ENCODE results near the gene EMP2.

EMP2 gene

DNA sequence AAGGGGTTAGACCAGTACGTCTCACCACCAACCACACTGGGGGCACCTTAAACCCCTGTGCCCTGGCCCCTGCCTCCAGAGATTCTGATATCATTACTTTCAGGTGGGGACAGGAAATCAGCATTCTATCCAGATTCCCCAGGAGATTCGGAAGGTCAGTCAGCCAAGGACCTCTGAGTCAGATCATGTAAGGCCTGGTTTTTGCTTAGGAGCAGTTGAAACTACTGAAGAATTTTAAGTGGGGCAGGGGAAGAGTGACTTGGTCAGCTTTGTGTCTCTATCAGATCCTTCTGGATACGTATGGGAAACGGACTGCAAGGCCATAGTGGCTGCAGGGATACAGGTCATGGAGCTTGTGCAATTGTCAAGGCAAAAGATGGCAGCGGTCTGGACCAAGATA, 9.0 kb downstream of the EMP2 start:
- H3K27me3 ChIP-seq (ENCODE audit: insufficient read depth, poor library complexity, severe bottlenecking): no peaks in the 10 kb centered on the region
- DNase-seq (ENCODE audit: low spot score) (no peak), ATAC-seq (ENCODE audit: low read depth) (no peak)
- H3K4me3 ChIP-seq (ENCODE audit: severe bottlenecking): no peak overlapping the region
- TF ChIP-seq CTCF (IDR thresholded peaks at IDR 0.05; ENCODE audit: poor library complexity, severe bottlenecking): no peak
- H3K36me3 ChIP-seq (ENCODE audit: low read depth): peaks cover 3% of the 10 kb centered on the region; the same call in 1 of the 2 replicates
- H3K4me1 ChIP-seq (ENCODE audit: insufficient read depth, poor library complexity, severe bottlenecking): no peaks in the 10 kb centered on the region
- no peak overlapping the region for H3K27ac ChIP-seq (ENCODE audit: poor library complexity, severe bottlenecking)
- H3K9me3 ChIP-seq (ENCODE audit: severe bottlenecking): no peaks in the 10 kb centered on the region

DNA sequence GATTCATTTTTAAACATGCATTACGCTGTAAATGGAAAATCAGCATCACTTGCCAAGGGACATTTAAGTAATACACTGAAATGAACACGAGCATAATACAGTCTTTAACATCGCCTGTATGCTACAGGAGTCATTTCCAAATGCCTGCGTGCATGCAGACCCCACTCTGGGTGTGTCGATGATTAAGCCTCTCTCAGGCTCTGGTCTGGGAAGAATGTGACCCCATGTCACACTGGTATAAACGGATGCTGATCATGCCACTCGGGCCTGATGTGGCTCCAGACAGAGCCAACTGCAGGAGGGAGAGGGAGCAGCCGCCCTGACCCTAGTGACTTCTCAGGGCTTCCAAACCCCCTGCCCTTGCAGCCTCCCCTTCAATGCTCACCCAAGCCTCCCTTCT, 10.8 kb downstream of the EMP2 start:
- TF ChIP-seq CTCF (IDR thresholded peaks at IDR 0.05; ENCODE audit: poor library complexity, severe bottlenecking): no peak
- Histone ChIP-seq H3K4me3 (ENCODE audit: severe bottlenecking) (no peak overlapping the region), H3K27me3 (ENCODE audit: insufficient read depth, poor library complexity, severe bottlenecking) (no peaks in the 10 kb centered on the region), H3K27ac (ENCODE audit: poor library complexity, severe bottlenecking) (no peak overlapping the region), H3K9me3 (ENCODE audit: severe bottlenecking) (no peaks in the 10 kb centered on the region), H3K4me1 (ENCODE audit: insufficient read depth, poor library complexity, severe bottlenecking) (no peaks in the 10 kb centered on the region), H3K36me3 (ENCODE audit: low read depth) (peaks cover 3% of the 10 kb centered on the region; the same call in 1 of the 2 replicates)
- ATAC-seq (ENCODE audit: low read depth) (no peak), DNase-seq (ENCODE audit: low spot score) (no peak)

- Histone ChIP-seq H3K36me3 (ENCODE audit: low read depth) (peaks cover 3% of the 10 kb centered on the region; the same call in 1 of the 2 replicates), H3K4me1 (ENCODE audit: insufficient read depth, poor library complexity, severe bottlenecking) (no peaks in the 10 kb centered on the region), H3K9me3 (ENCODE audit: severe bottlenecking) (no peaks in the 10 kb centered on the region), H3K27ac (ENCODE audit: poor library complexity, severe bottlenecking) (no peak overlapping the region), H3K4me3 (ENCODE audit: severe bottlenecking) (no peak overlapping the region), H3K27me3 (ENCODE audit: insufficient read depth, poor library complexity, severe bottlenecking) (no peaks in the 10 kb centered on the region)
- no peak for TF ChIP-seq CTCF (IDR thresholded peaks at IDR 0.05; ENCODE audit: poor library complexity, severe bottlenecking)
- DNase-seq (ENCODE audit: low spot score) (no peak), ATAC-seq (ENCODE audit: low read depth) (no peak)
These were observed 13.8 kb downstream of the EMP2 start for GRCh38 chr16:10566613-10567012.

- no peak for TF ChIP-seq CTCF (IDR thresholded peaks at IDR 0.05; ENCODE audit: poor library complexity, severe bottlenecking)
- ATAC-seq (ENCODE audit: low read depth): no peak
These were observed 15.2 kb downstream of the EMP2 start for GRCh38 chr16:10565167-10565566.

GRCh38 chr16:10564591-10564990, 15.8 kb downstream of the EMP2 start:
- Histone ChIP-seq H3K4me3 (ENCODE audit: severe bottlenecking) (no peak overlapping the region), H3K27me3 (ENCODE audit: insufficient read depth, poor library complexity, severe bottlenecking) (no peaks in the 10 kb centered on the region), H3K36me3 (ENCODE audit: low read depth) (peaks cover 3% of the 10 kb centered on the region; the same call in 1 of the 2 replicates), H3K27ac (ENCODE audit: poor library complexity, severe bottlenecking) (no peak overlapping the region), H3K4me1 (ENCODE audit: insufficient read depth, poor library complexity, severe bottlenecking) (no peaks in the 10 kb centered on the region), H3K9me3 (ENCODE audit: severe bottlenecking) (no peaks in the 10 kb centered on the region)
- DNase-seq (ENCODE audit: low spot score): no peak
- no peak for ATAC-seq (ENCODE audit: low read depth)
- TF ChIP-seq CTCF (IDR thresholded peaks at IDR 0.05; ENCODE audit: poor library complexity, severe bottlenecking): no peak

More at GRCh38 chr16:10565167-10565566, 15.2 kb downstream of the EMP2 start:
- Histone ChIP-seq H3K9me3 (ENCODE audit: severe bottlenecking) (no peaks in the 10 kb centered on the region), H3K27ac (ENCODE audit: poor library complexity, severe bottlenecking) (no peak overlapping the region), H3K27me3 (ENCODE audit: insufficient read depth, poor library complexity, severe bottlenecking) (no peaks in the 10 kb centered on the region), H3K36me3 (ENCODE audit: low read depth) (peaks cover 3% of the 10 kb centered on the region; the same call in 1 of the 2 replicates), H3K4me1 (ENCODE audit: insufficient read depth, poor library complexity, severe bottlenecking) (no peaks in the 10 kb centered on the region), H3K4me3 (ENCODE audit: severe bottlenecking) (no peak overlapping the region)
- no peak for DNase-seq (ENCODE audit: low spot score)
